ENCODE measurements around the gene ADAMTSL5.

GRCh38 chr19:1538978-1539377, 26.2 kb upstream of the ADAMTSL5 start:
- TF ChIP-seq CTCF (IDR thresholded peaks at IDR 0.05) (no peak), POLR2AphosphoS5 (IDR thresholded peaks at IDR 0.05) (no peak), POLR2A (IDR thresholded peaks at IDR 0.05) (no peak)

Measured in suprapubic skin (tissue), 4 donors.